SK-N-SH (cell line): Measurements from ENCODE around the gene ATG4C.
"Not testable (repeated sequence)": the region's sequence is repeated elsewhere in the genome, so short reads cannot be mapped to it uniquely, and the experiment has no call there.

Experiments used
- CTCF ChIP-seq: fragments of 200-600 bp; sonication (generic); IDR thresholded peaks from 2 replicates; pipeline ENCODE4 v1.6.1; 2017; ENCODE audit warnings: antibody characterized with exemption, mild to moderate bottlenecking, moderate library complexity
- FOXJ3 ChIP-seq: sonication (generic); formaldehyde crosslinking; IDR thresholded peaks from 2 replicates; pipeline ENCODE4 v1.5.1; 2020; ENCODE audit warnings: mild to moderate bottlenecking, missing genetic modification reagents
- POLR2AphosphoS5 ChIP-seq: IDR thresholded peaks from 2 replicates; pipeline ENCODE4 v1.6.1; 2012; ENCODE audit warnings: low read depth, low read length
- RAD21 ChIP-seq: IDR thresholded peaks from 2 replicates; pipeline ENCODE4 v1.6.1; 2012; ENCODE audit warnings: mild to moderate bottlenecking, low read length
- RCOR1 ChIP-seq: fragments of 150-350 bp; IDR thresholded peaks from 2 replicates; pipeline ENCODE4 v1.6.1; 2017; ENCODE audit warnings: antibody characterized with exemption, low read length
- TF ChIP-seq, protein P1 (sequence below): fragments of 150-350 bp; IDR thresholded peaks from 2 replicates; pipeline ENCODE4 v1.6.1; 2017; ENCODE audit warnings: antibody characterized with exemption, low read length, low read depth, borderline replicate concordance

- not testable (repeated sequence) for TF ChIP-seq CTCF, RAD21, POLR2AphosphoS5, RCOR1, FOXJ3
- TF ChIP-seq, protein P1, sequence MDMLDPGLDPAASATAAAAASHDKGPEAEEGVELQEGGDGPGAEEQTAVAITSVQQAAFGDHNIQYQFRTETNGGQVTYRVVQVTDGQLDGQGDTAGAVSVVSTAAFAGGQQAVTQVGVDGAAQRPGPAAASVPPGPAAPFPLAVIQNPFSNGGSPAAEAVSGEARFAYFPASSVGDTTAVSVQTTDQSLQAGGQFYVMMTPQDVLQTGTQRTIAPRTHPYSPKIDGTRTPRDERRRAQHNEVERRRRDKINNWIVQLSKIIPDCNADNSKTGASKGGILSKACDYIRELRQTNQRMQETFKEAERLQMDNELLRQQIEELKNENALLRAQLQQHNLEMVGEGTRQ: not testable (repeated sequence)
These were observed 43.9 kb downstream of the ATG4C start for GRCh38 chr1:62827786-62828185.
